HEK293 (cell line): ENCODE measurements around the gene FRMD5.
A peak's percentile ranks its signal among the peaks of the same experiment; 100 is the strongest.

Source experiments
- FEZF1 ChIP-seq: fragments of 450-650 bp; formaldehyde crosslinking; IDR thresholded peaks from 2 replicates; pipeline ENCODE4 v1.5.1; 2016; ENCODE audit warnings: missing biosample characterization, missing genetic modification characterization
- KLF10 ChIP-seq: fragments of 450-650 bp; IDR thresholded peaks from 2 replicates; pipeline ENCODE4 v1.5.1; 2018; ENCODE audit warnings: missing biosample characterization, mild to moderate bottlenecking, missing genetic modification characterization
- KLF17 ChIP-seq: fragments of 450-650 bp; formaldehyde crosslinking; IDR thresholded peaks from 2 replicates; pipeline ENCODE4 v1.5.1; 2016; ENCODE audit warnings: missing biosample characterization, missing genetic modification characterization
- KLF7 ChIP-seq: fragments of 450-650 bp; formaldehyde crosslinking; IDR thresholded peaks from 2 replicates; pipeline ENCODE4 v1.5.1; 2016; ENCODE audit warnings: missing biosample characterization, missing genetic modification characterization, borderline replicate concordance
- MYNN ChIP-seq: fragments of 450-650 bp; formaldehyde crosslinking; IDR thresholded peaks from 2 replicates; pipeline ENCODE4 v1.5.1; 2016; ENCODE audit warnings: missing biosample characterization, missing genetic modification characterization, borderline replicate concordance
- PATZ1 ChIP-seq: fragments of 450-650 bp; formaldehyde crosslinking; IDR thresholded peaks from 2 replicates; pipeline ENCODE4 v1.5.1; 2016; ENCODE audit warnings: missing biosample characterization, missing genetic modification characterization
- SP3 ChIP-seq: fragments of 450-650 bp; formaldehyde crosslinking; IDR thresholded peaks from 2 replicates; pipeline ENCODE4 v1.5.1; 2016; ENCODE audit warnings: missing biosample characterization, missing genetic modification characterization
- WT1 ChIP-seq: fragments of 450-650 bp; formaldehyde crosslinking; IDR thresholded peaks from 2 replicates; pipeline ENCODE4 v1.5.1; 2016; ENCODE audit warnings: missing biosample characterization, missing genetic modification characterization
- ZBTB21 ChIP-seq: fragments of 450-650 bp; formaldehyde crosslinking; IDR thresholded peaks from 2 replicates; pipeline ENCODE4 v1.5.1; 2017; ENCODE audit warnings: missing biosample characterization, missing genetic modification characterization
- ZBTB48 ChIP-seq: fragments of 450-650 bp; formaldehyde crosslinking; IDR thresholded peaks from 2 replicates; pipeline ENCODE4 v1.5.1; 2016; ENCODE audit warnings: missing biosample characterization, missing genetic modification characterization
- ZFP3 ChIP-seq: fragments of 450-650 bp; formaldehyde crosslinking; IDR thresholded peaks from 2 replicates; pipeline ENCODE4 v1.5.1; 2016; ENCODE audit warnings: low read depth, missing biosample characterization, missing genetic modification characterization
- ZNF133 ChIP-seq: fragments of 450-650 bp; formaldehyde crosslinking; IDR thresholded peaks from 2 replicates; pipeline ENCODE4 v1.5.1; 2016; ENCODE audit warnings: missing biosample characterization, missing genetic modification characterization
- ZNF155 ChIP-seq: fragments of 450-650 bp; formaldehyde crosslinking; IDR thresholded peaks from 2 replicates; pipeline ENCODE4 v1.5.1; 2016; ENCODE audit warnings: missing biosample characterization, missing genetic modification characterization
- ZNF211 ChIP-seq: fragments of 450-650 bp; formaldehyde crosslinking; IDR thresholded peaks from 2 replicates; pipeline ENCODE4 v1.5.1; 2016; ENCODE audit warnings: low read depth, missing biosample characterization, missing genetic modification characterization
- ZNF223 ChIP-seq: fragments of 450-650 bp; formaldehyde crosslinking; IDR thresholded peaks from 2 replicates; pipeline ENCODE4 v1.5.1; 2016; ENCODE audit warnings: missing biosample characterization, missing genetic modification characterization
- ZNF426 ChIP-seq: fragments of 450-650 bp; formaldehyde crosslinking; IDR thresholded peaks from 2 replicates; pipeline ENCODE4 v1.5.1; 2017; ENCODE audit warnings: missing biosample characterization, missing genetic modification characterization, mild to moderate bottlenecking, inconsistent platforms, moderate library complexity
- ZNF501 ChIP-seq: fragments of 450-650 bp; formaldehyde crosslinking; IDR thresholded peaks from 2 replicates; pipeline ENCODE4 v1.5.1; 2016; ENCODE audit warnings: missing biosample characterization, missing genetic modification characterization
- ZNF518A ChIP-seq: fragments of 450-650 bp; formaldehyde crosslinking; conservative IDR thresholded peaks from 2 replicates; pipeline ENCODE4 v1.5.1; 2016; ENCODE audit warnings: low read depth, missing biosample characterization, missing genetic modification characterization
- ZNF549 ChIP-seq: fragments of 450-650 bp; IDR thresholded peaks from 2 replicates; pipeline ENCODE4 v1.5.1; 2018; ENCODE audit warnings: missing biosample characterization, missing genetic modification characterization, mild to moderate bottlenecking, inconsistent platforms, moderate library complexity
- ZNF571 ChIP-seq: fragments of 450-650 bp; formaldehyde crosslinking; IDR thresholded peaks from 2 replicates; pipeline ENCODE4 v1.5.0; 2017; ENCODE audit warnings: missing biosample characterization, missing genetic modification characterization
- ZNF747 ChIP-seq: fragments of 450-650 bp; formaldehyde crosslinking; IDR thresholded peaks from 2 replicates; pipeline ENCODE4 v1.5.1; 2016; ENCODE audit warnings: missing biosample characterization, missing genetic modification characterization
- ZNF837 ChIP-seq: fragments of 450-650 bp; formaldehyde crosslinking; IDR thresholded peaks from 2 replicates; pipeline ENCODE4 v1.5.1; 2016; ENCODE audit warnings: missing biosample characterization, missing genetic modification characterization
- TF ChIP-seq, protein P1 (sequence below): fragments of 450-650 bp; formaldehyde crosslinking; IDR thresholded peaks from 2 replicates; pipeline ENCODE4 v1.5.1; 2016; ENCODE audit warnings: missing biosample characterization, missing genetic modification characterization
- TF ChIP-seq, protein P2 (sequence below): fragments of 450-650 bp; formaldehyde crosslinking; IDR thresholded peaks from 2 replicates; pipeline ENCODE4 v1.5.1; 2016; ENCODE audit warnings: missing biosample characterization, missing genetic modification characterization

Gene FRMD5

DNA sequence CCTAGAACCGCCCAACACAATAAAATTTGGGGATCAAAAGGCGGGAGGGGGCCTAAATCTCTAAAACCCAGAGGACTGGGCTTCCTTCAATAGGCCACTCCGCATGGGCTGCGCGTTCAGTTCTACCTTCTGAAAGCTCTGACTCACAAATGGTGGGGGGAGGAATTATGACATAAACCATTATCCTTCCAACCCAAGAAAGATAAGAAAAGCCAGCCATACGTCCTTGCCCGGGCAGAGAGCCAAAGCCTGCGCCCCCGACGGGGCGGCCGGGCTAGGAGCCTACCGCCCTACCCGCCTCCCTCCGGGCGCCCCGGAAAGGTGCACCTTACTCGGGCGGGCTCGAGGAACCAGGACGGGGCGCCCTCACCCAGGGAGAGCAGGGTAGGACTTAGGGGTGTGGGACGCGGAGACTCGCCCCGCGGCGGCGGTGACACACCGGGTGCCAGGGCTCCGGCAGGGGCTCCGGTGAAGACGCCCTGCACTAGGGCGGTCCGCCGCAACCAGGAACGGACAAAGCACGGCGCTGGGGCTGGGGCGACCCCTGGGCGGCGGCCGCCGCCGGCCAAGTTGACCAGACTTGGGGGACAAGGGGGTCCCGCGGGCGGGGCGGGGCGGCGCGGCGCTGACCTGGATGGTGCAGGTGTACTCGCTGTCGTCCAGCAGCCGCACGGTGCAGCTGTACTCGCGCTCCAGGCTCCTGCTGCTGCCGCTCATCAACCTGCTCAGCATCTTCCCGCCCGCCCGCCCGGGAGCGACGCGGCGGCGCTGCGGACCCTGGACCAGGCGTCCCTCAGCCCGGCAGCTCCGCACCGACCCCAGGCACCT is 534 bp downstream of the FRMD5 start (continued):
- TF ChIP-seq, protein P1, sequence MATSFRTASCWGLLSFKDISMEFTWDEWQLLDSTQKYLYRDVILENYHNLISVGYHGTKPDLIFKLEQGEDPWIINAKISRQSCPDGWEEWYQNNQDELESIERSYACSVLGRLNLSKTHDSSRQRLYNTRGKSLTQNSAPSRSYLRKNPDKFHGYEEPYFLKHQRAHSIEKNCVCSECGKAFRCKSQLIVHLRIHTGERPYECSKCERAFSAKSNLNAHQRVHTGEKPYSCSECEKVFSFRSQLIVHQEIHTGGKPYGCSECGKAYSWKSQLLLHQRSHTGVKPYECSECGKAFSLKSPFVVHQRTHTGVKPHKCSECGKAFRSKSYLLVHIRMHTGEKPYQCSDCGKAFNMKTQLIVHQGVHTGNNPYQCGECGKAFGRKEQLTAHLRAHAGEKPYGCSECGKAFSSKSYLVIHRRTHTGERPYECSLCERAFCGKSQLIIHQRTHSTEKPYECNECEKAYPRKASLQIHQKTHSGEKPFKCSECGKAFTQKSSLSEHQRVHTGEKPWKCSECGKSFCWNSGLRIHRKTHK (tag by site-specific recombination) = no peak
- TF ChIP-seq SP3 (tag by site-specific recombination) (0 out of 2 replicates have a peak, but pooled peaks have one; percentile 14), ZNF223 (tag by site-specific recombination) (no peak), ZNF571 (tag by site-specific recombination) (no peak), ZNF549 (tag by site-specific recombination) (no peak), KLF7 (tag by site-specific recombination) (peak; percentile 62; the same call in 1 of the 2 replicates), ZBTB21 (tag by site-specific recombination) (peak; percentile 67), PATZ1 (peak; percentile 90), WT1 (tag by site-specific recombination) (peak; percentile 63; the same call in 1 of the 2 replicates), ZBTB48 (tag by site-specific recombination) (peak; percentile 87), ZNF518A (tag by site-specific recombination) (no peak), ZFP3 (tag by site-specific recombination) (no peak), ZNF837 (tag by site-specific recombination) (no peak), ZNF501 (tag by site-specific recombination) (0 out of 2 replicates have a peak, but pooled peaks have one; percentile 25), ZNF155 (tag by site-specific recombination) (no peak), FEZF1 (peak; percentile 37; the same call in 1 of the 2 replicates), ZNF747 (tag by site-specific recombination) (no peak), MYNN (tag by site-specific recombination) (no peak), ZNF211 (tag by site-specific recombination) (no peak), KLF17 (no peak), ZNF133 (no peak), KLF10 (tag by site-specific recombination) (peak; percentile 47; the same call in 1 of the 2 replicates), ZNF426 (tag by site-specific recombination) (no peak)
- TF ChIP-seq, protein P2, sequence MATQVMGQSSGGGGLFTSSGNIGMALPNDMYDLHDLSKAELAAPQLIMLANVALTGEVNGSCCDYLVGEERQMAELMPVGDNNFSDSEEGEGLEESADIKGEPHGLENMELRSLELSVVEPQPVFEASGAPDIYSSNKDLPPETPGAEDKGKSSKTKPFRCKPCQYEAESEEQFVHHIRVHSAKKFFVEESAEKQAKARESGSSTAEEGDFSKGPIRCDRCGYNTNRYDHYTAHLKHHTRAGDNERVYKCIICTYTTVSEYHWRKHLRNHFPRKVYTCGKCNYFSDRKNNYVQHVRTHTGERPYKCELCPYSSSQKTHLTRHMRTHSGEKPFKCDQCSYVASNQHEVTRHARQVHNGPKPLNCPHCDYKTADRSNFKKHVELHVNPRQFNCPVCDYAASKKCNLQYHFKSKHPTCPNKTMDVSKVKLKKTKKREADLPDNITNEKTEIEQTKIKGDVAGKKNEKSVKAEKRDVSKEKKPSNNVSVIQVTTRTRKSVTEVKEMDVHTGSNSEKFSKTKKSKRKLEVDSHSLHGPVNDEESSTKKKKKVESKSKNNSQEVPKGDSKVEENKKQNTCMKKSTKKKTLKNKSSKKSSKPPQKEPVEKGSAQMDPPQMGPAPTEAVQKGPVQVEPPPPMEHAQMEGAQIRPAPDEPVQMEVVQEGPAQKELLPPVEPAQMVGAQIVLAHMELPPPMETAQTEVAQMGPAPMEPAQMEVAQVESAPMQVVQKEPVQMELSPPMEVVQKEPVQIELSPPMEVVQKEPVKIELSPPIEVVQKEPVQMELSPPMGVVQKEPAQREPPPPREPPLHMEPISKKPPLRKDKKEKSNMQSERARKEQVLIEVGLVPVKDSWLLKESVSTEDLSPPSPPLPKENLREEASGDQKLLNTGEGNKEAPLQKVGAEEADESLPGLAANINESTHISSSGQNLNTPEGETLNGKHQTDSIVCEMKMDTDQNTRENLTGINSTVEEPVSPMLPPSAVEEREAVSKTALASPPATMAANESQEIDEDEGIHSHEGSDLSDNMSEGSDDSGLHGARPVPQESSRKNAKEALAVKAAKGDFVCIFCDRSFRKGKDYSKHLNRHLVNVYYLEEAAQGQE = no peak
